HG03575 (cell line): ENCODE measurements around the gene HSPA12B.

Source experiments
- ATAC-seq: cut with Tn5 transposase; IDR thresholded peaks from one replicate; pipeline ENCODE4 v1.9.1; 2021; ENCODE audit not compliant: unreplicated experiment, insufficient number of reproducible peaks, low FRiP score; ENCODE audit errors: extremely low read depth

The HSPA12B gene

DNA sequence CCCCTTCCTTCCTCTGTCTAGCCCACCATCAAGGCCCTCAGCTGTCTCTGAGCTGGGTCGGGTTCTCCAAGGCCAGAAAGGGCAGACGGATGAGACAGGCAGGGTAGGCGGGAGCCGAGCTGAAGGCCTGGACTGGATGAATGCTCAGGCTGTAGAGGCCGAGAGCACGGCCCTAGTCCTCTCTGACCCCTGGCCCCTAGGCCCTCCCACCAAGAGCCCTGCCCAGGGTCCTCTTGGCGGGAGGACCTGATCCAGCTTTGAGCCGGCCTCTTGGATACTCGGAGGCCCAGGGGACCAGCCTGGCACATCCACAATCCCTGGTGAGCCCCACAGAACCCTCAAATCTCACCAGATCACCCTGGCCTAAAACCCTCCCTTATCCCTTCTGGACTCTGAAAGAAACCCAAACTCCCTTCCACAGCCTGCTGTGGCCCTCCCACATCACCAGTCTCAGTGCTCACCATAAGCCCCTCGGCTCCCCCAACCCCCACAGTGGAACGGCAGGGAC lies 26.9 kb downstream of the HSPA12B start:
- no peak for ATAC-seq

GRCh38 chr20:3759884-3760283 lies 27.4 kb downstream of the HSPA12B start:
- no peak for ATAC-seq

GRCh38 chr20:3760655-3761348 lies 28.3 kb downstream of the HSPA12B start:
- ATAC-seq, result no peak

DNA sequence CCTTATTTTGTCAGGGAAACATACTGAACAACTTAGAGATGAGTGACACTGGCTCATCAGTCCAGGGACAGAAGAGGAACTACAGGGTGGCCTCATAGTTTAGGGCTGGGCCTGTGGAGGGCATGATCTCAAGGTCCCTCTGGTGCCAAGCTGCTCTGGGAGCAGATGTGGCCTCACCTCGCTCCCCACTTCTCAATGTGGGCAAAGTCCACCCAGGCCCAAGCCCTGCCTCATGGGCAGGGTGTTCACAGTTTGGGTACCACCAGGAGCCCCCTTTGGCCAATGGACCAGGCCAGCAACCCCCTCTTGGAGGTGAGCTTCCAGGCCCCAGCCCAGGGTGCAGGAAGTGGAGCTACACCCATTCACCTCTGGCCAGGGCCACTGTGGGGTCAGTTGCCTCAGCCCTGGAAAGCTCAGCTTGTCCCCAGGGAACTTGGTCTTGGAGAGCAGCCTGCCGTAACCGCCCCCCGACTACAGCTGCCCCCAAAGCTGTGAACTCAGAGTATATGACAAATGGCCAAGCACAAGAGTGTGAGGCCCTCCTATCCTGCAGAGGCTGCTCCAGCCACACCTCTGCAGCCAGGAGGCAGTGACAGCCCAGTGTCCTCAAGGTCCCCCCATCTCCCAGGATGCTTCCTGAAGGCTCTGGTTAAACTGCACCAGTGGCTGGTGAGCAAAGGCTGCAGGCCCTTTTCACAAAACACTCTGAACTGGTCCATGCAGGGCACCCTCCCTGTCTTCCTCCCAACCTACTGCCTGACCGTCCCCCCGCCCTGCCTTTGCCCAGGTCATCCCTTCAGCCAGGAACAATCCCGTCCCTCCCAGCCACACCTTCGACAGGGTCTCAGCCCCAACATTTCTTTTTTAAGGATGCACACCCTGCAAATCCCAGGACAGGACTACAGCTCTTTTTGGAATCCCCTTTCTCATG lies 31.5 kb downstream of the HSPA12B start:
- ATAC-seq, result no peak

GRCh38 chr20:3764659-3765058 lies 32.2 kb downstream of the HSPA12B start:
- ATAC-seq, result no peak

DNA sequence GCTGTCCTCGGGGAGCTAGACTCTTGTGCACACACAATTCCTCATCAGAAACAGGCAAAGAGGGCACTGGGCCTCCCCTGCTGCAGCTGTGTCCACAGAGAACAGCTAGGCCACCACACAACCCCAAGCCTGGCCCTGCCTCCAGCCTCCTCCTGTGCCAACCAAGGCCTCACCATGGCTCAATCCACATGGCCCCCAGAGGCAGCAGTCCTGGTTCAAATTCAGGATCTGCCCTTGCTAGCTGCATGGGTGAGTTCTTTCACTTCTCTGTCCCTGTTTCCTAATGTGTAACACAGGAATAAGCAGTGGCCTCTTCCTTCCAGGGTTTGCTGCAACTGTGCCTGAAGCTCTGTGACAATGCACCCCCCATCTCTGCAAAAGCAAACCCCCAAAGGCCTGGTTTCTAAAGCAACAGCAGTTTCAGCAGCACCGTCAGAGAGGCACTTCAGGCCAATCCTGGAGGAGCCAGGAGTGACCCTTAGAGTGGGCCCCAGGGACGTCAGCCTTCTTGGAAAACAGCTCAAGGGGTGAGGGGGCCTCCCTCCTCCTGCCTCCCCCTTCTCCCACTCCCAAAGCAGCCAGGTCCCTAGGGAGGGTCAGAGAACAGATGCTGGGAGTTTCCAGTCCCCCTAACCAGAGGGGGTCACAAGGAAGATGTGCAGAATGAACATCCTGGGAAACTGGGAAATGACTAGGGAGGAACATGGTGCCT lies 32.8 kb downstream of the HSPA12B start:
- no peak for ATAC-seq

GRCh38 chr20:3766422-3767109 lies 34.1 kb downstream of the HSPA12B start:
- no peak for ATAC-seq

- ATAC-seq, result no peak
Measured at GRCh38 chr20:3767110-3767426, 34.6 kb downstream of the HSPA12B start.

- peak; percentile 86 for ATAC-seq
Measured at GRCh38 chr20:3767427-3768341, 35.2 kb downstream of the HSPA12B start, which contains the start of gene ADISSP. TSS of gene ADISSP (minus strand) at chr20:3767753. CDS start at chr20:3760100, 7,653 bp downstream.

GRCh38 chr20:3768342-3769130 lies 36.1 kb downstream of the HSPA12B start:
- no peak for ATAC-seq

- no peak for ATAC-seq
Measured at GRCh38 chr20:3771552-3772058, 39.1 kb downstream of the HSPA12B start.

DNA sequence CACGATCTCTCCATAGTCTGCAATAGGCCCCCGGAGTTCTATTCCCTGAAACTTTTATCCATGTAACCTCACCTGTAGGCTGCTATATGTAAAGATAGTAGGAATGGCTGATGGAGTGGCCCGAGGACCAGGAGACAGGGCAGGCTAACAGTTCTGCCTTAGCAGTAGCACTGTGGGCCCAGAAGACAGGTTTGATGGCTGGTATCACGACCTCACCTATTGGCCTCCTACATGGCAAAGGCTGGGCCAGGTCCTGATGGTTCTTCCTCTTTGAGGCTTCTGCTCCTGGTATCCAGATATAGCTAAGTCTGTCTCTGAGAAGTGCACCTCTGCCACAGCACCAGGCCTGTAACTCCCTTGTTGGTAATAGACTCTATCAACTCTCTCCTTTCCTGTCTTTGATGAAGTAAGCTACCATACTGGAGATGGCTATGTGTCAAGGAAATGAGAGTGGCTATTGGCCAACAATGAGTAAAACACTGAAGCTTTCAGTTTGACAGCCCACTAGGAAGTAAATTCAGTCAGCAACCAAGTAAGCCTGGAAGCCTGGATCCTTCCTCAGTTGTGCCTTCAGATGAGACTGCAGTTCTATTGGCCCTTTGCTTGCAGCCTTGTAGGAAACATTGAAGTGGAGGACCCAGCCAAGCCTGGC lies 43.1 kb downstream of the HSPA12B start:
- ATAC-seq, result no peak

GRCh38 chr20:3777381-3777715 lies 44.9 kb downstream of the HSPA12B start:
- no peak for ATAC-seq

- ATAC-seq, result no peak
Measured at GRCh38 chr20:3777716-3778629, 45.5 kb downstream of the HSPA12B start.

DNA sequence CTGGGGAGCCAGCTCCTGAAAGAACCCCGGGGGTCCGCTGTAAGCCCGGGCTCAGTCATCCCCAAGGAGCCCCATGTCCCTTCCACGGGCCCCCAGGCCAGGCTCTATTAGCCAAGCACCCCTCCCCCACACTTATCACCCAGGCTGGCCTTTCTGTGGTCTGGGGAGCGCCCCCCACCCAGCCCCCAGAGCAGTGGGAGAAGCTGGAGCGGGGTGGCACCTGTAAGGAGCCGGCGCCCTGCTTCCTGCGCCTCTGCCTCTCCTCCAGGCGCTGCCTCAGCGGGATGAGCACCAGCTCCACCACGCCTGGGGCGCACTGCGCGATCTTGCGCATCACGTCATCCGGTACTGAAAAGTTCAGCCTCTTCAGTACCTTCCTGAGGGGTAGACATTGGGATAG lies 46.5 kb downstream of the HSPA12B start:
- no peak for ATAC-seq
